IPS DF 19.7 (cell line): ENCODE results near the gene CHMP4A.

ENCODE experiments used
- DNase-seq: peaks from one replicate; pipeline ENCODE4 v3.0.0-alpha.2; 2013; ENCODE audit warnings: low read depth, low spot score

Gene CHMP4A

DNA sequence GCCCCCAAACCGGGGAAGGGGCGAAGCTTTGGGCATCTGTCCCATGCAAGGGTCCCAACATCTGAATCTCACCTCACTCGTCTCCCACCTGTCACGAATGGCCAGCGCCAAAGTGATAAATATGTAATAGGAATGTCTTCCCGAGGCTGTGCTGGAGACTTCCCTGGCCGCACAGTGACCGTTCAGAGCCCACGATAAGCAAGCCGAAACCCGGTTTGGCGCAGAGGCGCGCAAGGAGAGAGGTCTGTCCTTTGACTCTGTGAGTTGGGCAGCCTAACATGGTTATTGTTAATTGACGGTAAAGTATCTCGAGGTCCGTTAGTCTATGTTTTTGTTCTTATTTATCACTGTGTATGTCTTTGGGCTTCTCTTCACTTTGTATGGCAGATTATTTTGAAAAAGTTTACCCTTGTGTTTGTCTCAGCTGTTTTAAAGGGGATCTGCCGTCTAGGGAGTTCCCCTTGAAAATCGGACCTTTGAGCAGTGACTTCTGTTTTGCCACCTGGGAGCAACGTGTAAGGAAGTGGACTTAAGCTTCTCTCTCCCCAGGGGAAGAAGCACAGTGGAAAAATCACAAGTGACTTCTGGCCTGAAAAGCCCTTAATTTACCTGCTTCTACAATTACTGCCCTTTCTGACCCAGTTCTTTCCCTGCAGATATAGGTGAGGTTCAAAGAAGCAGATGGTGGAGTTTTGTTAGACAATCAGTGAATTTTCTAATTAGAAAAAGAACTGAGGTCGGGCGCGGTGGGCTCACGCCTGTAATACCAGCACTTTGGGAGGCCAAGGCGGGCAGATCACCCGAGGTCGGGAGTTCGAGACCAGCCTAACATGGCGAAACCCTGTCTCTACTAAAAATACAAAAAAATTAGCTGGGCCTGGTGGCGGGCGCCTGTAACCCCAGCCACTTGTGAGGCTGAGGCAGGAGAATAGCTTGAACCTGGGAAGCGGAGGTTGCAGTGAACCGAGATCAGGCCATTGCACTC is 16.9 kb downstream of the CHMP4A start:
- no peak for DNase-seq

GRCh38 chr14:24195186-24196070 is 17.9 kb downstream of the CHMP4A start, which contains the start of gene TM9SF1:
Gene TM9SF1 (minus strand): TSS chr14:24195441. CDS start chr14:24195019, 422 bp downstream.
- no peak for DNase-seq

- DNase-seq: no peak
Observed at GRCh38 chr14:24194873-24195185, 18.5 kb downstream of the CHMP4A start.

GRCh38 chr14:24194186-24194872 is 19.0 kb downstream of the CHMP4A start:
- DNase-seq: no peak

DNA sequence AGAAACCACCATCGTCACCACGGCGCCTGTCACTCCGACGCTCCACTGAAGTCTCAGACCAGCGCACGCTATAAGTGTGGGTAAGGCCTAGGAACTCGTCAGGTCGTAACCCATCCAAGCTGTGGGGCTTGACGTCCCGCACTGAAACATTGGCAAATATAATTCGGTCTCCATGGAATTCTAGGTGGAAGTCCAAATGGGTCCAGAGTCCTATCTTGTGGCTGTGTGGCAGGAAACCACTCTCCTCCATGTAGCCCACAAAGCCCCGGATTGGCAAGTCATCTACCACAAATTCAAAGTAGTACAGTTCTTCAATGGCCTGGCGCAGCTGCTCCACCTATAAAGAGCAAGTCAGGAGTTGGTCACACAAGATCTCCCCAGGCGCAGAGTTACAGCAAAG is 20.4 kb downstream of the CHMP4A start:
- DNase-seq: no peak

GRCh38 chr14:24190416-24190815 is 22.9 kb downstream of the CHMP4A start:
- no peak for DNase-seq

DNA sequence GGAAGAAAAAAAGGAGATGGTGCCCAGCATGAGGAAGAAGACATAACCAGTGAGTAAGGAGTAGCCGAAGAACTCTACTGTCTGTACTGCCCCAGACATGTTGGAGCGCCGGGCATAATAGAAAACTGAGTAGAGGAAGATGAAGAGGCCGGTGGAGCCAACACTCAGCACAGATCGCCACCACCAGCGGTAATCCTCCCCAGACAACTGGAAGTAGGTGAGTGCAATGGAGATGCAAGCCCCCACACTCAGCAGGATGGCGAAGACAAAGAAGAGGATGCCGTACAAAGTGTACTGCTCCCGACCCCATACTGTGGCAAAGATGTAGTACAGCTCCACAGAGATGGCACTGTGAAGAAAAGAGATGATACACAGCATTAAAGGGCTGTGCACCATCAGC is 23.8 kb downstream of the CHMP4A start:
- no peak for DNase-seq

GRCh38 chr14:24189059-24189375 is 24.3 kb downstream of the CHMP4A start:
- DNase-seq: no peak

- DNase-seq: peak; percentile 95
Observed at GRCh38 chr14:24188251-24189058, 24.8 kb downstream of the CHMP4A start, which contains the start of gene IPO4. Gene IPO4 (minus strand): TSS chr14:24188816. CDS start chr14:24188787, 29 bp downstream.

- no peak for DNase-seq
Observed at GRCh38 chr14:24187539-24187915, 25.8 kb downstream of the CHMP4A start.

GRCh38 chr14:24186831-24187538 is 26.3 kb downstream of the CHMP4A start:
- DNase-seq: no peak

GRCh38 chr14:24185741-24186140 is 27.5 kb downstream of the CHMP4A start:
- DNase-seq: no peak

DNA sequence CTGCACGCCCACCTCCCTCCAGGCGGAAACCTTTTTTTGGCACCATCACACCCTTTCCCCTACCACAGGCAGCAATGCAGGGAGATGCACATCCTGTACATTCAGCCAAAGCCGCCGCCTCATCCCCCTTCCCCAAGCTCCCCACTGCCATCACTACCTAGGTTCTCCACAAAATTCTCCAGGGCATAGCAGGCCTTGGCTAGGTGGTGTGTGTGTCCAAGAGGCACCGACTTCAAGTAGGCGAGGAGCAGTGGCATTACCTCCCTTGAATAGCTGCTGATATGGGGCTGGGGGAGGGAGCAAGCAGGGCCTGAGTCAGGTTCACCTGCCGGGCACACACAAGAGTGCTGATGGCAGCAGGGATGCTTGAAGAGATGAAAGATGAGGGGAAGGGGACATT is 28.3 kb downstream of the CHMP4A start:
- DNase-seq: no peak

GRCh38 chr14:24184104-24184970 is 29.0 kb downstream of the CHMP4A start:
- DNase-seq: no peak

DNA sequence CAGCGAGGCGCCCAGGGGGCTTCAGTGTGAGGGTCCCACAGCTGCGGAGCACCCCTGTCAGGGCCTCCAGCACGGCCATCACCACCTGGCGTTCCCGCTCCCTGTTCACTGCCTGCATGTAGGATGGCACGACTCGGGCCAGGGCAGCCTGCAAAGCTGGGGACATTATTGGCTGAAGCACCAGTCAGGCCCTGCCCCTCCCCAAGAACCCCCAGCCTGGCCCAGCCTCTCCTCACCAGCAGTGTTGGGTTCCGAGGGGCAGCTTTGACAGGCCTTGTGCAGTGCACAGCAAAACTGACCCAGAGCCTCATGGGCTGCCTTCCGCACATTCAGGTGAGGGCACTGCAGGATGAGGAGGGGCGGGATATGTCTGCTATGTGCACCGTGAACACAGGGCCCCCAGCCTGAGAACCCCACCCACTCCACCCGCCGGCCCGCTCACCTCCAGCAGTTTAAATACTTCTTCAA is 30.2 kb downstream of the CHMP4A start:
- DNase-seq: no peak

DNA sequence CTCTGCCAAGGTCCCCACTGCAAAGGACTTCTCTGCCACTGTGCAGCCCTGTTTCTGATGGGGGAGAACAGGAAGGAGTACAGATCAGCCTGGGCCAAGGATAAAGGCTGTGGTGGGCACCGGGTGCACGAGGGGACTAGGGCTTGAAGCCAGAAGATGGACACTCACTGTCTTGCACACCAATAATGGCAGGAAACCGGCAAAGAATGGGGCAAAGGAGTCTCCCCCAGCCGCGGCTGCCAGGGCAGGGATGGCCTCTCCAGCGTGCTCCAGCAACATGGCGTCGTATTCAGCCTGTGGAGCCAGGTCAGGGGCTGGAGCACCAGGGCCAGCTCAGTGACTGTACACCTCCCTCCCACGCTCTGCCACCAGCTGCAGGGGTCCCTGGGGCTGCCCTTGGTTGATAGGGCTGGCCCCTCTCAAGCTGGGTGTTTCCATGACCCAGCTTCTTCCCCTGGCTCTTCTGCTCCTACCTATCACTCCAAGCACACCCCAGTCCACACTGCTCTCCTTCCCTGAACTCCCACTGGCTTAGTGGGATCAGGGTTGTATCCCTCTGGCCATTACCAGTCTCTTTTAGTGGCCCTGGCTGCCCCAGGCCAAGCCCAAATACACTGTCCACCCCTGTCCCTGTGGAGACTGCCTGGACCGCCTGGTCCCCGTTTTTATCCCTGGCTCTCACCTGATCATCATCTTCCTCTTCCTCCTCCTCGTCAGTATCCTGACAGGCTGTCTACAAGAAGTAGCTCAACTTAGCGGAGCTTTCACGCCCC is 31.0 kb downstream of the CHMP4A start:
- DNase-seq: no peak

DNA sequence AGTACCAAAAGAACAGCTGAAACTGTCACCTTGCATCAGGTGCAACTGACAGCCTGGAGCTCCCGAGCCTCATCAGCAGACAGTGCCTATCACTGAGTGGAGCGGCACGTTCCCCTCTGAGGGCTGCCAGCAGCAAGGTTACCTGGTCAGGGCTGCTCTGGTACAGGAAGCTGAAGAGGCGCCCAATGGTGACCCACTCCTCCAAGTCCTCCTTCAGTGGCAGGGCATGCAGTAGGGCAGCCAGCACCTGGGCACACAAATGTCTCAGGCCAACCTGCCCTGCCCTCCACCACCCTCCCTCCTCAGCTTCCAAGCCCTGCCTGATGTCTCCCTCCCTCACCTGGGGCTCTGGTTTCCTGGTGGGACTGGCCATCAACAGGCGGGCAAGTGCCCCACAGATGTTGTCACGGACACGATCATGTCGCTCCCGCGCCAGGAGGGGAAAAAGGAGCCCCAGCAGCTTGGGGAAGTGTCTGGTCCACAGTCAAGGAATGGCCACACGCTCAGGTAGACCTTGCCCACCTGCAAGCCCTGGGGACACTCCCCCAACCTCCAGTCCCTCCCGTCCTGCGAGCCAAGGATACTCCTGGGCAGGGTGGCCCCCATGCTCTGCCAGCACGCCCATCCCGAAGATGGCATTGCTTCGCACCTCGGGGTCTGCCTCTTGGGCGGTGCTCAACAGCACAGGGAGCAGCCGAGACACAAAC is 31.8 kb downstream of the CHMP4A start:
- DNase-seq: no peak
